ENCODE data around the gene TGFBR1.
A peak's percentile ranks its signal among the peaks of the same experiment; 100 is the strongest.

DNA sequence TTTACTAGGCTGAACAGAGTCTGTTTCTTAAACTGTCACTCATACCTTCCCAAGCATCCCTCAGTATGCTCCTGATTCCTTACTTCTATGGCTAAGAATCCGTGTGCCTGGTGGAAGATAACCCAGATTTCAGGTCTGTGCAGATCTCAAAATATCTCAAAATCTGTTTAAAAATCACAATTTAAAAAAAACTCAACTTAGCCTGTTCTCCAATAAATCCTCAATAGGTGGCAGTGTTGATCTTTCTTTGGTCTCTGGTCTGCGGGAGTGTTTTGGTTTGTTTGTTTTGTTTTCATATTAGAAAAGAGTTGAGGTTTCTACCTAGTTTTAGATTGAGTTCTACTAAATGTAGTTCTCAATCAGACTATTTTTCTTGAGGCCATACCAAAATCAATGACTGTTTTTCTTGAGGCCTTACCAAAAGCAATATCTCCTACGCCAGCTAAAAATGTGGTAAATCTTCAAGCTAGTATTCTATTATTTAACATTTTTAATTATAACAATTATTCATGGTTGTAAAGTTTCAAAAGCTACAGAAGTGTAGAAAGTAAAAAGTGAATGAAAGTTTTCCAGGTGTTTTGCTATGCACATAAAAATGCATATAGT lies 57.9 kb downstream of the TGFBR1 start:
- TF ChIP-seq EZH2 (IDR thresholded peaks at IDR 0.05; ENCODE audit: borderline replicate concordance, insufficient read depth, low read length, poor library complexity, severe bottlenecking) (no peak), CTCF (IDR thresholded peaks at IDR 0.05; ENCODE audit: poor library complexity, severe bottlenecking) (peak; percentile 84)

Data from neural cell (in vitro differentiated cells).